Type B pancreatic cell (in vitro differentiated cells): Measurements from ENCODE around the gene SPHK2. TPM values are rescaled to one million over a fixed set of nuclear protein-coding genes. Genes with fewer than 3 reads are reported as not detected.
"Not testable (repeated sequence)": the region's sequence is repeated elsewhere in the genome, so short reads cannot be mapped to it uniquely, and the experiment has no call there.

Experiments
- DNase-seq: peaks from one replicate; pipeline ENCODE4 v3.0.0; 2021; ENCODE audit warnings: mixed read lengths; ENCODE audit not compliant: unreplicated experiment; ENCODE audit errors: extremely low spot score
- H3K27ac Mint-ChIP-seq: 2 replicates; pipeline ENCODE4 v1.8.0; 2021; ENCODE audit warnings: mild to moderate bottlenecking, mixed read lengths
- H3K27me3 Mint-ChIP-seq: 2 replicates; pipeline ENCODE4 v1.8.0; 2021; ENCODE audit warnings: mixed read lengths
- H3K36me3 Mint-ChIP-seq: 2 replicates; pipeline ENCODE4 v1.8.0; 2021; ENCODE audit warnings: mixed read lengths
- H3K4me1 Mint-ChIP-seq: one replicate; pipeline ENCODE4 v1.8.0; 2021; ENCODE audit warnings: mixed read lengths; ENCODE audit not compliant: unreplicated experiment
- H3K4me3 Mint-ChIP-seq: 2 replicates; pipeline ENCODE4 v1.8.0; 2021; ENCODE audit warnings: mild to moderate bottlenecking, mixed read lengths
- H3K9me3 Mint-ChIP-seq: 2 replicates; pipeline ENCODE4 v1.8.0; 2021; ENCODE audit warnings: mixed read lengths
- CTCF ChIP-seq: fragments of 200-600 bp; sonication (generic); conservative IDR thresholded peaks from 2 replicates; pipeline ENCODE4 v1.5.0; 2021; ENCODE audit warnings: antibody characterized with exemption, mild to moderate bottlenecking
- total RNA-seq: library from RNA; stranded (reverse); gene quantifications from 2 replicates; pipeline ENCODE4 v1.2.1, GENCODE V29; 2021; ENCODE audit warnings: low replicate concordance

SPHK2 gene
- total RNA-seq, 1 donor from 2014 or later, result 47.1 TPM

GRCh38 chr19:48676887-48677286 lies 57.6 kb downstream of the SPHK2 start:
- H3K4me1 Mint-ChIP-seq, result peaks cover 21% of the 10 kb centered on the region
- no peak for TF ChIP-seq CTCF
- peak overlapping the region; percentile 23 for H3K4me3 Mint-ChIP-seq
- H3K9me3 Mint-ChIP-seq, result no peaks in the 10 kb centered on the region
- H3K36me3 Mint-ChIP-seq, result no peaks in the 10 kb centered on the region
- peaks cover 7% of the 10 kb centered on the region for H3K27me3 Mint-ChIP-seq
- DNase-seq, result no peak
- peak overlapping the region; percentile 89 for H3K27ac Mint-ChIP-seq

- H3K9me3 Mint-ChIP-seq, result no peaks in the 10 kb centered on the region
- TF ChIP-seq CTCF, result no peak
Observed at GRCh38 chr19:48678201-48678600, 58.9 kb downstream of the SPHK2 start.

GRCh38 chr19:48680006-48680405 lies 60.7 kb downstream of the SPHK2 start:
- not testable (repeated sequence) for DNase-seq, H3K4me3 Mint-ChIP-seq, H3K36me3 Mint-ChIP-seq, H3K9me3 Mint-ChIP-seq, H3K27ac Mint-ChIP-seq, H3K27me3 Mint-ChIP-seq
- peaks cover 20% of the 10 kb centered on the region for H3K4me1 Mint-ChIP-seq

More at GRCh38 chr19:48678201-48678600, 58.9 kb downstream of the SPHK2 start:
- Mint-ChIP-seq H3K4me1 (peaks cover 21% of the 10 kb centered on the region), H3K27me3 (peaks cover 7% of the 10 kb centered on the region), H3K27ac (peak overlapping the region; percentile 43), H3K36me3 (no peaks in the 10 kb centered on the region), H3K4me3 (no peak overlapping the region)
- DNase-seq, result no peak

Other genes with a start within 250 kb of the SPHK2 start
- 227 and 245 TPM in 2 replicates for gene KDELR1, start 228.0 kb upstream of the SPHK2 start, total RNA-seq
- gene GRIN2D, start 225.8 kb upstream of the SPHK2 start, total RNA-seq, result 0.45 and 0.58 TPM in 2 replicates
- gene GRWD1, start 173.5 kb upstream of the SPHK2 start, total RNA-seq, result 37.2 and 44.0 TPM in 2 replicates
- gene KCNJ14, start 163.9 kb upstream of the SPHK2 start, total RNA-seq, result 1.8 TPM in 2 replicates
- gene CYTH2, start 150.1 kb upstream of the SPHK2 start, total RNA-seq, result 115 and 139 TPM in 2 replicates
- gene LMTK3, start 107.7 kb upstream of the SPHK2 start, total RNA-seq, result 12.2 and 21.6 TPM in 2 replicates
- 0.77 and 5.3 TPM in 2 replicates for gene SULT2B1, start 67.3 kb upstream of the SPHK2 start, total RNA-seq
- not detected in 2 replicates for gene SPACA4, start 12.8 kb upstream of the SPHK2 start, total RNA-seq
- 6.1 and 8.1 TPM in 2 replicates for gene FAM83E, start 4.4 kb upstream of the SPHK2 start, total RNA-seq
- gene RPL18, start 328 bp upstream of the SPHK2 start, total RNA-seq, result 1,623 and 1,815 TPM in 2 replicates
- 24.5 and 31.5 TPM in 2 replicates for gene DBP, start 17.9 kb downstream of the SPHK2 start, total RNA-seq
- 13.8 and 43.3 TPM in 2 replicates for gene CA11, start 26.7 kb downstream of the SPHK2 start, total RNA-seq
- gene NTN5, start 53.5 kb downstream of the SPHK2 start, total RNA-seq, result 0.86 and 1.2 TPM in 2 replicates
- 9.0 and 13.3 TPM in 2 replicates for gene FUT2, start 76.5 kb downstream of the SPHK2 start, total RNA-seq
- gene MAMSTR, start 100.2 kb downstream of the SPHK2 start, total RNA-seq, result 2.0 and 3.6 TPM in 2 replicates
- 1.9 and 4.6 TPM in 2 replicates for gene RASIP1, start 121.1 kb downstream of the SPHK2 start, total RNA-seq
- 2.2 and 4.8 TPM in 2 replicates for gene IZUMO1, start 127.4 kb downstream of the SPHK2 start, total RNA-seq
- 11.2 and 15.0 TPM in 2 replicates for gene FUT1, start 133.1 kb downstream of the SPHK2 start, total RNA-seq
- gene FGF21, start 136.0 kb downstream of the SPHK2 start, total RNA-seq, result not detected in 2 replicates
- gene BCAT2, start 191.5 kb downstream of the SPHK2 start, total RNA-seq, result 52.8 and 73.3 TPM in 2 replicates
- gene HSD17B14, start 217.0 kb downstream of the SPHK2 start, total RNA-seq, result 9.4 and 12.9 TPM in 2 replicates
- gene PLEKHA4, start 249.1 kb downstream of the SPHK2 start, total RNA-seq, result 15.8 and 45.4 TPM in 2 replicates